ENCODE results near the gene TAS2R50.

The TAS2R50 gene

DNA sequence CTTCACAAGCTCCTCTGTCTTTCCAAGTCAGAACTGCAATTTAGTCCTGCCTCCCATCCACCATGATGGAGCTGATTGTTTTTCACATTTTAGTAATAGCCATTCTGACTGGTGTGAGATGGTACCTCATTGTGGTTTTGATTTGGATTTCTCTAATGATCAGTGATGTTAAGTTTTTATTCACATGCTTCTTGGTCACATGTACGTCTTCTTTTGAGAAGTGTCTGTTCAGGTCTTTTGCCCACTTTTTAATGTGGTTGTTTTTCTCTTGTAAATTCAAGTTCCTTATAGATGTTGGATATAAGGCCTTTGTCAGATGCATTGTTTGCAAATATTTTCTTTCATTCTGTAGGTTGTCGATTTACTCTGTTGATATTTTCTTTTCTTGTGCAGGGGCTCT is 43.5 kb downstream of the TAS2R50 start:
- no peak for DNase-seq

- DNase-seq = peak; percentile 51
These were observed 44.6 kb downstream of the TAS2R50 start for GRCh38 chr12:10941916-10942607.

DNA sequence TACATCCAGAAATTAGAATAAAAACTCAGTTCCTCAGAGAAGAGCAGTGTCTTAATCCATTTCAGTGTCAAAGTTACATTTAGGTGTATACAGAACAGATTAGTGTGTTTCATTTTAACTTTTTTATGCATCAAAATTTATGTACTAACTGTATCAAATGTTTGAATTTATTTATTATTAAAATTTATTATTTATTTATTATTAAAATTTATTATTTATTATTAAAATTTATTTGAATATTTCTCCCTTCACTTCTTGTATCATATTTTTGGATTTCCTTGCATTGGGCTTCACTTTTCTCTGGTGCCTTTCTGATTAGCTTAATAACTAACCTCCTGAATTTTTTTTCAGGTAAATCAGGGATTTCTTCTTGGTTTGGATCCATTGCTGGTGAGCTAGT is 45.3 kb downstream of the TAS2R50 start:
- DNase-seq = no peak

DNA sequence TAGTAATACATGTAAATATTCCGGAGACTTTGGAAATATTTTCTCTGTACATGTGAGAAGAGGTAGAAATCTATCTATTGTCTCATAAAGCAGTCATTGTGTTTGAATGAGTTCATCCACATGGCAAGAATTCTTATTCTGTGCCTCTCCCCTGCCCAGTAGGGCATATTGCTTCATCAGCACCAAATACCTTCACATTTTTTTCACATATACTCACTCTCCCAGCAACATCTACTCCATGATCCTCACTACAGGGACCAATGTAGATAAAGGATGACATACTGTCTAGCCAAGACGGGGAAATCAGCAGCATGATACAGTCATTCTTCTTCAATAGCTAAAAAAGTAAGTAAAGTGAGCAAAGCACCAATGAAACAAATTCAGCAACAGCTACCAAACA is 46.3 kb downstream of the TAS2R50 start:
- no peak for DNase-seq

DNA sequence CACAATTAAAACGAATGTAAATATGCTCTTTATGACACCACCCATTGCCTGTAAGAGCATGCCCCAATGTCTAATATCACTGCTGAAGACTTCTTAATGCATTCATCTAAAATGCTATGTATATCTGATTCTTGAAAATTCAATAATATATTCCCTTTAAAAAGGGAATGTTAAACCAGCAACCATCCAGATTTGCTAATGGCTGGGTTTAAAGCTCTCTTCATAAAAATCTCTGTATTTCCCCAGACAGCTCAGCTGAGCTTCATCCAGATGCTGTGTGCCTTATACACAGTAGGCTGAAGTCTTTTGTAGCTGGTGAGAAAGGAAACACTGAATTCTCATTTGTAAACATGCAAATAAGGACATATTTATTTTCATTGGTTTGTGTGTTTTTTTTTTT is 47.5 kb downstream of the TAS2R50 start, which contains the start of gene TAS2R14:
TAS2R14 (minus strand) TSS at position 101 of the 400 bp plus-strand sequence; CDS start at position 45, 56 bp downstream.
- DNase-seq = no peak

DNA sequence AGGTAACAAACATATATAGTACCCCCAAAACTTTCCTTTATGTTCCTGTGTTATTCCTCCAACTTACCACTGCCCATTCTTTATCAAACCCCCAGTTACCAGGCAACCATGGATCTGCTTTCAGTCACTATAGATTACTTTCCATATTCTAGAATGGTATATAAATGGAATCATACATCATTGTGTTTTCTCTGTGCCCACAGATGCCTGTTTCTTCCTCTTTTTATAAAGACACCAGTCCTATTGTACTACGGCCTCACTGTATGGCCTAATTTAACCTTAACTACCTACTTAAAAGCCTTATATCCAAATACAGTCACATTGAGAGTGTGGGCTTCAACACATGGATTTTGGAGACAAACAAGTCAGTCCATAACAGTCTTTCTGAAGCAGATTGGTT is 50.2 kb downstream of the TAS2R50 start:
- no peak for DNase-seq
